IPS-15b (cell line): ENCODE results near the gene SCN2A.

Experiments used
- H3K27me3 ChIP-seq: one replicate; pipeline ENCODE4 v1.6.1; 2013; ENCODE audit warnings: low read length; ENCODE audit not compliant: control insufficient read depth, insufficient read depth
- H3K36me3 ChIP-seq: one replicate; pipeline ENCODE4 v1.6.1; 2013; ENCODE audit warnings: low read length; ENCODE audit not compliant: control insufficient read depth, insufficient read depth
- H3K4me1 ChIP-seq: one replicate; pipeline ENCODE4 v1.6.1; 2013; ENCODE audit warnings: mild to moderate bottlenecking, low read length; ENCODE audit not compliant: control insufficient read depth, insufficient read depth
- H3K4me3 ChIP-seq: one replicate; pipeline ENCODE4 v1.5.1; 2013; ENCODE audit warnings: low read depth, low read length
- H3K9ac ChIP-seq: one replicate; pipeline ENCODE4 v1.6.1; 2013; ENCODE audit warnings: low read depth, mild to moderate bottlenecking, low read length
- H3K9me3 ChIP-seq: one replicate; pipeline ENCODE4 v1.6.1; 2013; ENCODE audit warnings: mild to moderate bottlenecking, low read length; ENCODE audit not compliant: control insufficient read depth, insufficient read depth

SCN2A gene

DNA sequence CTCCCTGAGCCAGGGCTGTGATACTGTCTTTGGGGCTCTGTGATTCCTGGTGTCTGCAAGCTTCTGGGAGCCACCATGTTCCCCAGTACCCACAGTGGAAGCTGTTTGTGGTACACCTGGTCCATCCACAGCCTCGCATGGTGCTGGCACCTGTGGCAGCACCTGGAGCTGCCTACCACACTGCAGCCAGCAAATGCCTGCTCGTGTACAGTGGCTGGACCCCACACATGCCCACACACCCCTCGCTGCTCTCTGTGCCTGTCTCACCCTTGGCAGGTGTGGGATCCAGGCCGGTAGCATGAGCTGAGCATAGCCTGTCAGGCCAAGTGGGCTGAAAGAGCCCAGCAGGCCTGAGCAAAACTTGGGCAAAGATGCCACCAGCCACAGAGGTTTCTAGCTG is 188.5 kb downstream of the SCN2A start:
- Histone ChIP-seq H3K36me3 (peaks cover 2% of the 10 kb centered on the region), H3K27me3 (no peaks in the 10 kb centered on the region), H3K9me3 (peaks cover 6% of the 10 kb centered on the region), H3K4me3 (no peak overlapping the region), H3K4me1 (peaks cover 4% of the 10 kb centered on the region), H3K9ac (no peak overlapping the region)

DNA sequence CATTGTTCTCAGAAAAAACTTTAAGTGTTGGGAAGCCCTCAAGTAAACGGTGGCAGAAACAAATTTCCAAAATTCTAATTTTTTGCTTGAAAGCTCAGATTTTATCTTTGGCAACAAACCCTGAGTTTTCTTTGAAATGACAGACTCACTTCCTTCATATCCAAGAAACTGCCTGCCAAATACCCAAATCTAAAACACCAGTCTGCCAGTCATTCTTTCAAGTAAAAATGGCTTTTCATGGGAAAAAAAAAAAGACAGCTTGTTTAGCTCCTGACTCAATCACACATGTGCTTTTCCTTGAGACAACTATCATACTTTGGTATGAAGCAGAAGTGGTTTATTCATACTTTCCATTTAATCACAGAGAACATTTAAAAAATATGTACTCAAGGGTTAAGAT is 189.7 kb downstream of the SCN2A start:
- H3K36me3 ChIP-seq = no peaks in the 10 kb centered on the region
- no peaks in the 10 kb centered on the region for H3K9me3 ChIP-seq
- no peaks in the 10 kb centered on the region for H3K27me3 ChIP-seq
- peaks cover 6% of the 10 kb centered on the region for H3K4me1 ChIP-seq
- no peak overlapping the region for H3K4me3 ChIP-seq
- H3K9ac ChIP-seq = no peak overlapping the region

DNA sequence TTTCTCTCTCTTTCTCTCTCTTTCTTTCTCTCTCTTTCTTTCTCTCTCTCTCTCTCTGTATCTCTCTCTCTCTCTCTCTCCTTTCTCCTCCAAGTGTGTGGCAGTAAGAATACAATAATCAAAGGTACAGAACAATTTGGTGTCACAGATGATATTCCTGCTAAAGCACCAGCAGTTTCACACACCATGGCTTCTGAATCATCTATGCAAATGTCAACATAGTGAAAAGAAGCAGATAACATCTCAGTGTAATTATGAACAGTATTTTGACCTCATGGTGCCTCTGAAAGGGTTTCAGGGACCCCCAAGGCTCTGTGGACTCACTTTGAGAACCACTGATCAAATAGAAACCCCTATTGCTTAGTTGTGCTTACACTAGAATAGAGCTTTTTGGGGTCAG is 191.8 kb downstream of the SCN2A start:
- Histone ChIP-seq H3K9me3 (no peaks in the 10 kb centered on the region), H3K9ac (no peak overlapping the region), H3K4me1 (peaks cover 13% of the 10 kb centered on the region), H3K36me3 (no peaks in the 10 kb centered on the region), H3K27me3 (no peaks in the 10 kb centered on the region), H3K4me3 (no peak overlapping the region)

GRCh38 chr2:165432234-165432966 is 193.2 kb downstream of the SCN2A start:
- no peaks in the 10 kb centered on the region for H3K9me3 ChIP-seq
- no peak overlapping the region for H3K4me3 ChIP-seq
- peaks cover 13% of the 10 kb centered on the region for H3K4me1 ChIP-seq
- no peaks in the 10 kb centered on the region for H3K36me3 ChIP-seq
- no peak overlapping the region for H3K9ac ChIP-seq
- H3K27me3 ChIP-seq = no peaks in the 10 kb centered on the region

- Histone ChIP-seq H3K27me3 (no peaks in the 10 kb centered on the region), H3K4me3 (no peak overlapping the region), H3K4me1 (peaks cover 13% of the 10 kb centered on the region), H3K9ac (no peak overlapping the region), H3K36me3 (no peaks in the 10 kb centered on the region), H3K9me3 (no peaks in the 10 kb centered on the region)
Measured at GRCh38 chr2:165434865-165435496, 195.8 kb downstream of the SCN2A start.

DNA sequence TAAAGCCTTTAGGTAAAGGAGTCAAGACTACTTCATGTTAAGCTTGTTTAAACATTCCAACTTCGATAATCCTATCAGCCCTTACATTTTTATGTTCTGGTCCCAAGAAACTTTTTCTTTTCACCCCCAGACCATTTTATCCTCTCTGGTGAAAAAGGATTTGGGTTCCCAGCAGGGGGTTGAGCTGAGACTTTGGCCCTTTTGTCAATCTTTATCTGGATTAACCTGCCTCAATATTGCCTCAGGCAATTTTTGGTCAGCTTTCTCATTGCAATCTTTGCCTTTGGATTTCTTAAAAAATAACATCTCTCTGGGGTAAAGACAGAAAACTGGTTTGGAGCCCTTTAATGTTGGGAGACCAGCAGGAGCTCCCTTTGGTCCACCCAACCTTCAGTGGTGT is 196.4 kb downstream of the SCN2A start:
- H3K9ac ChIP-seq = no peak overlapping the region
- peaks cover 13% of the 10 kb centered on the region for H3K4me1 ChIP-seq
- no peaks in the 10 kb centered on the region for H3K27me3 ChIP-seq
- H3K36me3 ChIP-seq = no peaks in the 10 kb centered on the region
- H3K4me3 ChIP-seq = no peak overlapping the region
- no peaks in the 10 kb centered on the region for H3K9me3 ChIP-seq

DNA sequence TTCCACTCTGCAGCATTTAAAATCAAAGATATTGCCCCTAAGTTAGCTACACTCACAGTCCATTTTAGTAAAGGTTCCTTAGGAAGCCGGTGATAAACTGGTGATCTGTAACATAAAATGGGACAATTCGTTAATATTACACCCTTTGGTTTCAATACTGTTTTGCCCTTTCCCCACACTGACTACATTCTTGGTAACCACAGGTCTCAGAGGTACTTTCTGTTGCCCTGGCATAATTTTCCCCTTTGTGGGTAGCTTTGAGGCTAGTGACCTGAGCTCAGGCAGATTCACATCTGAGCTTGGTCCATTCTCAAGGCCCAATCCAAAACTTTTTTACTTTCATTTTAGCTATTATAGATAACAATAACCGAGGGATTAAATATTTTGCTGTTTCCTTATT is 197.3 kb downstream of the SCN2A start:
- Histone ChIP-seq H3K4me3 (no peak overlapping the region), H3K4me1 (peaks cover 11% of the 10 kb centered on the region), H3K27me3 (no peaks in the 10 kb centered on the region), H3K9me3 (no peaks in the 10 kb centered on the region), H3K36me3 (no peaks in the 10 kb centered on the region), H3K9ac (no peak overlapping the region)

GRCh38 chr2:165440367-165440766 is 201.2 kb downstream of the SCN2A start:
- Histone ChIP-seq H3K36me3 (no peaks in the 10 kb centered on the region), H3K27me3 (no peaks in the 10 kb centered on the region), H3K9me3 (no peaks in the 10 kb centered on the region), H3K4me1 (peaks cover 2% of the 10 kb centered on the region), H3K4me3 (no peak overlapping the region), H3K9ac (no peak overlapping the region)
